AG04450 (cell line): ENCODE results near the gene NOSTRIN. TPM values are rescaled to one million over a fixed set of nuclear protein-coding genes. Genes with fewer than 3 reads are reported as not detected.

Source experiments
- CTCF ChIA-PET: fragments of 300-600, 350-600 bp; formaldehyde crosslinking; extraction: SDS; loops from one replicate; lab custom pipeline; 2022; ENCODE audit warnings: antibody characterized with exemption, inconsistent platforms; lab: Charles Lee
- POLR2A ChIA-PET: fragments of 350-600 bp; formaldehyde crosslinking; extraction: SDS; loops from one replicate; lab custom pipeline; 2021; ENCODE audit warnings: antibody characterized with exemption, inconsistent platforms; lab: Yijun Ruan, JAX
- DNase-seq: peaks from one replicate; pipeline ENCODE4 v3.0.0-alpha.2; 2011; ENCODE audit warnings: low read depth, low spot score
- H3K27ac ChIP-seq: one replicate; pipeline ENCODE4 v1.5.1; 2012; ENCODE audit warnings: low read depth, low read length, control low read depth
- H3K27me3 ChIP-seq: one replicate; pipeline ENCODE4 v1.6.0; 2012; ENCODE audit warnings: low read length; ENCODE audit not compliant: control insufficient read depth, insufficient read depth
- H3K4me3 ChIP-seq: 2 replicates; pipeline ENCODE4 v1.5.1; 2011; ENCODE audit warnings: mild to moderate bottlenecking, low read depth, low read length, control low read depth
- H3K9me3 ChIP-seq: 2 replicates; pipeline ENCODE4 v1.5.1; 2012; ENCODE audit warnings: low read length; ENCODE audit not compliant: control insufficient read depth, insufficient read depth
- CTCF ChIP-seq: IDR thresholded peaks from 2 replicates; pipeline ENCODE4 v1.5.1; 2011; ENCODE audit warnings: low read depth, low read length, control low read depth, inconsistent platforms
- polyA plus RNA-seq: library from polyadenylated mRNA; depleted of rRNA; stranded (reverse); fragments of >200 nt; gene quantifications from 2 replicates; pipeline ENCODE4 v1.2.3, GENCODE V29; 2011

Gene NOSTRIN
- polyA plus RNA-seq, 1 experiment: 0.10 TPM

- no peak for DNase-seq
- H3K4me3 ChIP-seq: no peak overlapping the region
- CTCF ChIA-PET: interaction anchor here (0.8 kb wide), 1 partner anchor 24 kb away, joined by 4 read pairs; no protein-coding TSS in a partner anchor
- POLR2A ChIA-PET: no interaction called here
- no peaks in the 10 kb centered on the region for H3K9me3 ChIP-seq
- H3K27me3 ChIP-seq: no peaks in the 10 kb centered on the region
- no peak for TF ChIP-seq CTCF
- H3K27ac ChIP-seq: no peak overlapping the region
Observed at GRCh38 chr2:168798076-168798887, 4.2 kb upstream of the NOSTRIN start.

- ChIA-PET POLR2A (no interaction called here), CTCF (interaction anchor here (0.8 kb wide), 1 partner anchor 25 kb away, joined by 4 read pairs; no protein-coding TSS in a partner anchor)
- Histone ChIP-seq H3K4me3 (no peak overlapping the region), H3K27ac (no peak overlapping the region), H3K9me3 (no peaks in the 10 kb centered on the region), H3K27me3 (no peaks in the 10 kb centered on the region)
- no peak for TF ChIP-seq CTCF
- no peak for DNase-seq
Observed at GRCh38 chr2:168798888-168799410, 3.5 kb upstream of the NOSTRIN start.

- H3K4me3 ChIP-seq: no peak overlapping the region
- no peak overlapping the region for H3K27ac ChIP-seq
- H3K27me3 ChIP-seq: no peaks in the 10 kb centered on the region
- H3K9me3 ChIP-seq: no peaks in the 10 kb centered on the region
- POLR2A ChIA-PET: no interaction called here
- CTCF ChIA-PET: no interaction called here
- TF ChIP-seq CTCF: no peak
- no peak for DNase-seq
Observed at GRCh38 chr2:168801471-168801870, 966 bp upstream of the NOSTRIN start.

- no peak overlapping the region for H3K4me3 ChIP-seq
- ChIA-PET POLR2A (no interaction called here), CTCF (interaction anchor here (1.3 kb wide), 1 partner anchor 28 kb away, joined by 4 read pairs; no protein-coding TSS in a partner anchor)
- no peak overlapping the region for H3K27ac ChIP-seq
- no peaks in the 10 kb centered on the region for H3K27me3 ChIP-seq
- no peak for TF ChIP-seq CTCF
- H3K9me3 ChIP-seq: no peaks in the 10 kb centered on the region
- DNase-seq: no peak
Observed at GRCh38 chr2:168802859-168803725, 655 bp downstream of the NOSTRIN start.
